ENCODE results near the gene ZNF552. TPM values are rescaled to one million over a fixed set of nuclear protein-coding genes. Genes with fewer than 3 reads are reported as not detected.
"Not testable (repeated sequence)": the region's sequence is repeated elsewhere in the genome, so short reads cannot be mapped to it uniquely, and the experiment has no call there.

Gene ZNF552
- total RNA-seq, 1 experiment from 2014 or later = 4.9 TPM

DNA sequence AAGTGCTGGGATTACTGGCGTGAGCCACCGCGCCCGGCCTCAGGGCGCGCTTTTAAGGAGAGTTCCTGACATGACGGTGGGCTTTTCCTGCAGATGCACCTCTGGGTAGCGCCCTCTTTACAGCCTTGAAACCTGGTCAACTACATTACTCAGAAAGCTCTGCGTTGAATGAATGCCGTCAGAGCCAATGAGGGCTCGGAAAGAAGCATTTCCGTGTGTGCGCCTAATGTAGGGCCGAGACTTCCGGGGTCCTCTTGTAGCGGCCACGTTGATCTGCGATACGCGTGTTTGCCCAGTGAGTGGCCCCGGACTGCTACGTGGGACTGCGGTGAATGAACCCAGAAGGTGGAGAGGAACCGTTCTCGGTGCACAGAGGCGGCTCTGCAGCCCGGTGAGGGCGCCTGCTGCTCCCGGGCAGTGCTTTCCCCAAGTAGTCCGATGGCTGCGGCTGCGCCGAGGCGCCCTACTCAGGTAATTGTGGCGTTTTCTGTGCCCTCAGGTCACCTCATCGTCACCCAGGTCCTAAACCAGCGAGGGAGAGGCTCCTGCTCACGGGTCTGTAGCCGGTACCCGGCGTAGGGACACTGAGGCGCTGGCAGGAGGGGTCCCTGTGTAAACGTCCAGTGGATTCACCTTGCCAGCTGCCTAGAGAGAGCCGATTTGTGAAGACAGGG lies 4.9 kb upstream of the ZNF552 start:
- DNase-seq (ENCODE audit: extremely low read depth, low read depth) = peak; percentile 85

GRCh38 chr19:57818378-57818777 lies 3.7 kb upstream of the ZNF552 start:
- DNase-seq (ENCODE audit: extremely low read depth, low read depth) = no peak

DNA sequence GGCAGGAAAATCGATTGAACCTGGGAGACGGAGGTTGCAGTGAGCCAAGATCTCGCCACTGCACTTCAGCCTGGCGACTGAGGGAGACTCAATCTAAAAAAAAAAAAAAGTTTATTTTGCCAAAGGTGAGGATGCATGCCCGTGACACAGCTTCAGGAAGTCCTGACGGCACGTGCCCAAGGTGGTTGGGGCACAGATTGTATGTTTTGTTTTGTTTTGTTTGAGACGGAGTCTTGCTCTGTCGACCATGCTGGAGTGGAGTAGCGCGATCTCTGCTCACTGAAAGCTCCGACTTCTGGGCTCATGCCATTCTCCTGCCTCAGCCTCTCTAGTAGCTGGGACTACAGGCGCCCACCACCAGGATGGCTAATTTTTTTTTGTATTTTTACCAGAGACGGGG lies 3.3 kb upstream of the ZNF552 start:
- DNase-seq (ENCODE audit: extremely low read depth, low read depth) = no peak

GRCh38 chr19:57816652-57817051 lies 1.9 kb upstream of the ZNF552 start:
- no peak for DNase-seq (ENCODE audit: extremely low read depth, low read depth)

DNA sequence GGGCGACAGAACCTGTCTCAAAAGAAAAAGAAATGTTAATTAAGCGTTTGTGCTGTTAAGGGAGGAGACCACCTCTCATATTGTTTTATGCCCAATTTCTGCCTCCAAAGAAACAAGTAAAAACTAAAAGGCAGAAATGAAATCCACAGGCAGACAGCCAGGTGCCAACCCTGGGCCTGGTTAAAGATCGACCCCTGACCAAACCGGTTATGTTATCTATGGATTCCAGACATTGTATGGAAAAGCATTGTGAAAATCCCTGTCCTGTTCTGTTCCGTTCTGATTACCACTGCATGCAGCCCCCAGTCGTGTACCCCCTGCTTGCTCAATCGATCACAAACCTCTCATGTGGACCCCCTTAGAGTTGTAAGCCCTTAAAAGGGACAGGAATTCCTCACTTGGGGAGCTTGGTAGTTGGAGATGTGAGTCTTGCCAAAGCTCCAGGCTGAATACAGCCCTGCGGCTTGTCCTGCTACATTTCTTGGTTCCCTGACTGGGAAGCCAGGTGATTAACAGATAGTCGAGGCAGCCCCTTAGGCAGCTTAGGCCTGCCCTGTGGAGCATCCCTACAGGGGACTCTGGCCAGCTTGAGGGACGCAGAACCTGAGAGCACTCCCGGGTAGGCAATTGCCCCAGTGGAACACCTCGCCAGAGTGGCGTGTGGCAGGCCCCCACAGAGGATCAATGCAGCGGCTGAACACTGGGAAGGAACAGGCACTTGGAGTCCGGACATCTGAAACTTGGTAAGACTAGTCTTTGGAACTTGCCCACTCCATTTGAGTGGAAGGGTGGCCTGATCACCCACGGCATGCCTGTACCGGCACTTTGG lies 748 bp upstream of the ZNF552 start:
- DNase-seq (ENCODE audit: extremely low read depth, low read depth) = no peak

DNA sequence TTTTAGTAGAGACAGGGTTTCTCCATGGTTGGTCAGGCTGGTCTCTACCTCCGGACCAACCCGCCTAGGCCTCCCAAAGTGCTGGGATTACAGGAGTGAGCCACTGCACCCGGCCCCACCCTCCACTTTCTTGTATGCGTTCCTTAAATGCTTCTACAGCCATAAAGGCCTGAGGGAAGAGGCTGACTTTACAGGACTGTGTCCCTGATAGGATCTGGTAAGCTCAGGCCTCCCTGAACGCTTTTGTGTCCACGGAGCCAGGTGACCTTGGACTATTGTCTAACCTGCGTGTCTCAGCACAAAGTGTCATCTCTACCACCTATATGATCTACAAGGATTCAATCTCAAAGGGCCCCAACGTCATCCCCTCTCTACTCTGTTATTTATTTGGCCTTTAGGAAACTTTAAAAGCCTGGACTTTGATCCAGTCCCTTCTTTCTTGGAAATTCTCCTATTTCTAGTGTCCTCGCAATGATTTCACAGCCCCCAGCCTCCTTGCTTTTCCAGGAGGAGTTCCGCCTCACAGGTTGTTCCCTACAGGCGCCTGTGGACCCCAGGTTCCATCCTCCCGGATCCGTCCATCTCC lies 701 bp downstream of the ZNF552 start:
- DNase-seq (ENCODE audit: extremely low read depth, low read depth) = no peak

DNA sequence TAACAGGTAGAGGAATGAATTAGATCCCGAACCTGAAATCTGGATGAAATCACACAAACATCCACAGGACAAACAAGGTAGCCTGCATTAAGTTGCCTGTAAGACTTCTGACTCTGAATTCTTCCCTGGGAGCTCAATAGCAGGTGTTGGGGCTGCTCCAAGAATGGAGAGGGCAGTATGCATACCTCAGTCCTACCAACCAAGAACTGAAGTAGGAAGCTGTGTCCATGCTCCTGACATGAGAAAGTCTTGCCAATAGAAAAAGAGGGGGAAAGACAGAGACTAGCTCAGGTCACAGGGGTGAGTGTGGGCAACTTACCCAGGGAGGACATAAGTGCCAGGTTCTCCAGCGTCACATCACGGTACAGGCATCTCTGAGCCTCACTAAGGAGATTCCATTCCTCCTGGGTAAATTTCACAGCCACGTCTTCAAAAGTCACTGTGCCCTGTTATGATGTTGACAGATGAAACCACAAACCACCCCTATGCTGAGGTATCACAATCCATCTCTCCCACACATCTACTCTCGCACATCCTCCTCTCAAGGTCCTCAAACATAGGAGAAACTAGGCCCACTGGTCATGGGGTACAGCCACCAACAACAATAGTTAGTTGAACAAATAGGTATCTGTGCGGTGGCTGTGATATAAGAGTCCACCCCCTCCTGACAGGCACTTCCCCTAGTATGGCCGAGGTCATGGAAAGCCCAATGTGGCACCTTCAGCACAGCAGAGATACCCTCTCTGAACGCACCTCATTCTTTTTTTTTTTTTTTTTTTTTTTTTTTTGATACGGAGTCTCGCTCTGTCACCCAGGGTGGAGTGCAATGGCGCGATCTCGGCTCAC lies 1.5 kb downstream of the ZNF552 start:
- not testable (repeated sequence) for DNase-seq (ENCODE audit: extremely low read depth, low read depth)

GRCh38 chr19:57812226-57812625 lies 2.5 kb downstream of the ZNF552 start:
- DNase-seq (ENCODE audit: extremely low read depth, low read depth) = no peak

DNA sequence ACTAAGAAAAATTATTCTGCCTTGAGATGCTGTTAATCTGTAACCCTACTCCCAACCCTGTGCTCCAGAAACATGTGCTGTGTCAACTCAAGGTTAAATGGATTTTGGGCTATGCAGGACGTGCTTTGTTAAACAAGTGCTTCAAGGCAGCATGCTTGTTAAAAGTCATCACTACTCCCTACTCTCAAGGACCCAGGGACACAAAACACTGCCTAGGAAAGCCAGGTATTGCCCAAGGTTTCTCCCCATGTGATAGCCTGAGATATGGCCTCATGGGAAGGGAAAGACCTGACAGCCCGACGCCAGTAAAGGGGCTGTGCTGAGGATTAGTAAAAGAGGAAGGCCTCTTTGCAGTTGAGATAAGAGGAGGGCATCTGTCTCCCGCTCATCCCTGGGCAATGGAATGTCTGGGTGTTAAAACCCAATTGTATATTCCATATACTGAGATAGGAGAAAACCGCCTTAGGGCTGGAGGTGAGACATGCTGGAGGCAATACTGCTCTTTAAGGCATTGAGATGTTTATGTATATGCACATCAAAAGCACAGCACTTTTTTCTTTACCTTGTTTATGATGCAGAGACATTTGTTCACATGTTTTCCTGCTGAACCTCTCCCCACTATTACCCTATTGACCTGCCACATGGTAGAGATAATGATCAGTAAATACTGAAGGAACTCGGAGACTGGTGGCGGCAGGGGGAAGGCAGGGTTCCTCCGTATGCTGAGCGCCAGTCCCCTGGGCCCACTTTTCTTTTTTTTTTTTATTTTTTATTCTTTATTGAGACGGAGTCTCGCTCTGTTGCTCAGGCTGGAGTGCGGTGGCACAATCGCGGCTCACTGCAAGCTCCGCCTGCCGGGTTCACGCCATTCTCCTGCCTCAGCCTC lies 4.1 kb downstream of the ZNF552 start:
- not testable (repeated sequence) for DNase-seq (ENCODE audit: extremely low read depth, low read depth)

DNA sequence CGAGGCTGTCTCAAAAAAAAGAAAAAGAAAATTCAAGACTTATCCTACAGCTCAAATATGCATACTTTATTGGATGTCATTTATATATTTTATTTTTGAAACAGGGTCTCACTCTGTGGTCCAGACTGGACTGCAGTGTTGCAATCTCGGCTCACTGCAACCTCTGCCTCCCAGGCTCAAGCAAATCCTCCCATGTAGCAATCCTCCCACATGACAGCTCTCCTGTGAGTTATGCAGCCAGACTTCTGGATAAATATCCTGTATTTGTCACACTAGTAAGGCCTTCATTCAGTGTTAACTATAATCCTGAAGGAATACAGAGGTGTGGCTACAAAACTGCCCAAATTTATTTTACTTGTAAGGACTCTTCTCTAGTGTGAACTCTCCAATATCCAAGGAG lies 7.2 kb downstream of the ZNF552 start:
- DNase-seq (ENCODE audit: extremely low read depth, low read depth) = no peak

GRCh38 chr19:57803594-57804325 lies 11.0 kb downstream of the ZNF552 start:
- no peak for DNase-seq (ENCODE audit: extremely low read depth, low read depth)

DNA sequence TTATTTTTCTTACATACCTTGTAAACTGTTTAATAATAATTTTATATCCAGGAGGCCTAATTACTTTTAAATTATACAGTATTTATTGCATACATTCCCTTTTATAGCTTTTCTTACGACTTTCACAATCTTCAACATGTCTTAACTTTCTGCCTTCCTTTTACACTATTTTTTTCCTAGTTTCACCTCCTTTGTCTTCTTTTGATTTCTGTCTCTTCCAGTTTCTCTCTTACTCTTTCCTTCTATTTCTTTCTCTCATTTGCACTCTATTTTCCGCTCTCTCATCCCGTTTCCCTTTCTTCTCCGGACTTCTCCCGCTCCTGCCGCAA lies 11.5 kb downstream of the ZNF552 start:
- DNase-seq (ENCODE audit: extremely low read depth, low read depth) = no peak

- DNase-seq (ENCODE audit: extremely low read depth, low read depth) = no peak
These were observed 12.4 kb downstream of the ZNF552 start for GRCh38 chr19:57802269-57802668.

- DNase-seq (ENCODE audit: extremely low read depth, low read depth) = no peak
These were observed 14.0 kb downstream of the ZNF552 start for GRCh38 chr19:57800696-57801095.

GRCh38 chr19:57796580-57796979 lies 18.1 kb downstream of the ZNF552 start:
- not testable (repeated sequence) for DNase-seq (ENCODE audit: extremely low read depth, low read depth)

- no peak for DNase-seq (ENCODE audit: extremely low read depth, low read depth)
These were observed 25.4 kb downstream of the ZNF552 start for GRCh38 chr19:57789288-57789687.

- no peak for DNase-seq (ENCODE audit: extremely low read depth, low read depth)
These were observed 26.5 kb downstream of the ZNF552 start for GRCh38 chr19:57788114-57788692.

GRCh38 chr19:57786906-57787305 lies 27.8 kb downstream of the ZNF552 start:
- DNase-seq (ENCODE audit: extremely low read depth, low read depth) = no peak

GRCh38 chr19:57786286-57786685 lies 28.4 kb downstream of the ZNF552 start:
- DNase-seq (ENCODE audit: extremely low read depth, low read depth) = no peak

Data from NCI-H460 (cell line).